Esophagus squamous epithelium (tissue), 4 donors: ENCODE results near the gene DUSP7.

Source experiments
- CTCF ChIP-seq, 6 experiments: fragments of 450-650 bp in 4 of 6; fragments of 200-600 bp in 2 of 6; sonication (generic) in 2 of 6; IDR thresholded peaks; one replicate each; pipeline ENCODE4 v1.5.1; 2016 to 2019; ENCODE audit warnings: antibody characterized with exemption in 6 of 6, mild to moderate bottlenecking in 4 of 6, moderate library complexity in 4 of 6
- POLR2A ChIP-seq, 4 donors: fragments of 450-650 bp; IDR thresholded peaks; one replicate each; pipeline ENCODE4 v1.6.1; 2017; ENCODE audit warnings: antibody characterized with exemption in 4 of 4, mild to moderate bottlenecking in 4 of 4, moderate library complexity in 3 of 4

DNA sequence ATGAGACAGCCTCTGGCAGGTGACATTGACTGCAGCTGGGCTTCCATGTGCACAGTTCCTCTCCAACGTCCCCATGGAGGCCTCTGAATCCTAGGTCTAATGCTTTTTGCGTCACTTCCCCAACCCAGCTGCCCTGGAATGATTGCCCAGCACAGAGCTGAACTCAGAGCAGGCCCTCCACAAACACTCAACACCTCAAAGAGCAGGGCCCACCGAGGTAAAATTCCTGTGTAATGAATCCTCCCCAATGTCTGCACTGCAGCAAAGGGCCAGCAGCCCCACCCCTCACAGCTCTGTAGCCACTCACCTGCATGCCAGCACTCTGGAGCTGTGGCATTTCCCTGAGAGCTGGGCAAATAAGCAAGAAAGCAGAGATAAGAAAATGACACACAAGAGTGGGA lies 42.6 kb upstream of the DUSP7 start:
- TF ChIP-seq CTCF (IDR thresholded peaks at IDR 0.05) (no peak), POLR2A (IDR thresholded peaks at IDR 0.05) (no peak)
